SK-N-SH (cell line): ENCODE results near the gene TNFRSF18. TPM values are rescaled to one million over a fixed set of nuclear protein-coding genes. Genes with fewer than 3 reads are reported as not detected.

ENCODE experiments used
- CTCF ChIA-PET: fragments of 300-600, 350-600 bp; formaldehyde crosslinking; extraction: SDS; loops from one replicate; lab custom pipeline; 2021; lab: Yijun Ruan, JAX
- POLR2A ChIA-PET: fragments of 350-600 bp; sonication (Branson Sonifier 250); formaldehyde crosslinking; extraction: SDS; loops from one replicate; lab custom pipeline; 2020; ENCODE audit warnings: antibody characterized with exemption, inconsistent platforms; lab: Yijun Ruan, JAX
- DNase-seq: peaks from one replicate; pipeline ENCODE4 v3.0.0; 2012
- H2AFZ ChIP-seq: fragments of 200-600 bp; sonication (generic); 2 replicates; pipeline ENCODE4 v1.8.1; 2016; ENCODE audit warnings: antibody characterized with exemption, mild to moderate bottlenecking, low read depth
- H3F3A ChIP-seq: fragments of 200-600 bp; sonication (generic); replicated peaks from 2 replicates; pipeline ENCODE3; 2016; ENCODE audit warnings: antibody characterized with exemption, mild to moderate bottlenecking; ENCODE audit not compliant: insufficient read depth
- H3K27ac ChIP-seq, 2 experiments: fragments of 200-500 bp in 1 of 2; fragments of 200-600 bp in 1 of 2; sonication (Bioruptor generic) in 1 of 2; sonication (generic), shearing (Covaris generic) in 1 of 2; 2 replicates each; pipeline versions ENCODE4 v1.5.1 to v1.6.1; 2014 to 2016; ENCODE audit warnings: low read depth in 2 of 2, inconsistent platforms in 1 of 2, low read length in 1 of 2, mild to moderate bottlenecking in 1 of 2, mixed read lengths in 1 of 2
- H3K27me3 ChIP-seq: fragments of 200-600 bp; sonication (generic), shearing (Covaris generic); 2 replicates; pipeline ENCODE4 v1.6.1; 2016; ENCODE audit warnings: mixed run types; ENCODE audit not compliant: insufficient read depth
- H3K36me3 ChIP-seq, 2 experiments: fragments of 200-500 bp in 1 of 2; fragments of 200-600 bp in 1 of 2; sonication (Bioruptor generic) in 1 of 2; sonication (generic) in 1 of 2; replicated peaks in 1 of 2; 2 replicates each; pipeline versions ENCODE3 to v1.5.1; 2014 to 2016; ENCODE audit warnings: low read length in 1 of 2, mild to moderate bottlenecking in 1 of 2; ENCODE audit not compliant: insufficient read depth in 2 of 2, control insufficient read depth in 1 of 2
- H3K4me1 ChIP-seq, 2 experiments: fragments of 200-500 bp in 1 of 2; fragments of 200-600 bp in 1 of 2; sonication (Bioruptor generic) in 1 of 2; sonication (generic), shearing (Covaris generic) in 1 of 2; 2 replicates each; pipeline versions ENCODE4 v1.5.1 to v1.6.1; 2014 to 2016; ENCODE audit warnings: low read depth in 1 of 2, low read length in 1 of 2, mixed run types in 1 of 2; ENCODE audit not compliant: insufficient read depth in 2 of 2, control insufficient read depth in 1 of 2
- H3K4me2 ChIP-seq: fragments of 200-600 bp; sonication (generic), shearing (Covaris generic); 2 replicates; pipeline ENCODE4 v1.6.1; 2017; ENCODE audit warnings: mixed run types
- H3K4me3 ChIP-seq, 2 experiments: fragments of 200-500 bp in 1 of 2; fragments of 200-600 bp in 1 of 2; sonication (Bioruptor generic) in 1 of 2; sonication (generic), shearing (Covaris generic) in 1 of 2; 2 replicates each; pipeline versions ENCODE4 v1.5.1 to v1.8.1; 2014 to 2016; ENCODE audit warnings: low read depth in 2 of 2, inconsistent platforms in 1 of 2, low read length in 1 of 2, mild to moderate bottlenecking in 1 of 2, mixed read lengths in 1 of 2, moderate library complexity in 1 of 2
- H3K79me2 ChIP-seq: fragments of 200-600 bp; sonication (generic); 2 replicates; pipeline ENCODE4 v1.8.1; 2017; ENCODE audit warnings: mild to moderate bottlenecking; ENCODE audit not compliant: insufficient read depth
- H3K9ac ChIP-seq: fragments of 200-600 bp; sonication (generic); 2 replicates; pipeline ENCODE4 v1.6.1; 2017; ENCODE audit warnings: mixed run types
- H3K9me2 ChIP-seq: fragments of 200-600 bp; sonication (generic); 2 replicates; pipeline ENCODE4 v1.6.1; 2017; ENCODE audit warnings: mixed run types
- H3K9me3 ChIP-seq: fragments of 200-600 bp; sonication (generic); 2 replicates; pipeline ENCODE4 v1.6.1; 2017; ENCODE audit warnings: mixed run types, mild to moderate bottlenecking, moderate library complexity
- H4K20me1 ChIP-seq: fragments of 200-600 bp; sonication (generic); 2 replicates; pipeline ENCODE4 v1.6.1; 2017; ENCODE audit warnings: mild to moderate bottlenecking, mixed run types; ENCODE audit not compliant: insufficient read depth
- CTCF ChIP-seq: fragments of 200-600 bp; sonication (generic); IDR thresholded peaks from 2 replicates; pipeline ENCODE4 v1.6.1; 2017; ENCODE audit warnings: antibody characterized with exemption, mild to moderate bottlenecking, moderate library complexity
- EP300 ChIP-seq, 2 experiments: IDR thresholded peaks; 2 replicates each; pipeline versions ENCODE4 v1.4.0 to v1.6.1; 2012; ENCODE audit warnings: borderline replicate concordance in 1 of 2, low read depth in 1 of 2, low read length in 1 of 2
- FOXJ3 ChIP-seq: sonication (generic); formaldehyde crosslinking; IDR thresholded peaks from 2 replicates; pipeline ENCODE4 v1.5.1; 2020; ENCODE audit warnings: mild to moderate bottlenecking, missing genetic modification reagents
- FOXM1 ChIP-seq: IDR thresholded peaks from 2 replicates; pipeline ENCODE4 v1.4.0; 2012; ENCODE audit warnings: low read depth, mild to moderate bottlenecking
- MEF2A ChIP-seq: IDR thresholded peaks from 2 replicates; pipeline ENCODE4 v1.4.0; 2012; ENCODE audit warnings: low read depth, borderline replicate concordance
- MXI1 ChIP-seq: IDR thresholded peaks from 2 replicates; pipeline ENCODE4 v1.6.1; 2012; ENCODE audit warnings: mild to moderate bottlenecking, low read depth, low read length, improper control_type of control experiment
- NFIC ChIP-seq: IDR thresholded peaks from 2 replicates; pipeline ENCODE4 v1.4.0; 2012; ENCODE audit warnings: borderline replicate concordance
- POLR2AphosphoS5 ChIP-seq: IDR thresholded peaks from 2 replicates; pipeline ENCODE4 v1.6.1; 2012; ENCODE audit warnings: low read depth, low read length
- RAD21 ChIP-seq: IDR thresholded peaks from 2 replicates; pipeline ENCODE4 v1.6.1; 2012; ENCODE audit warnings: mild to moderate bottlenecking, low read length
- RCOR1 ChIP-seq: fragments of 150-350 bp; IDR thresholded peaks from 2 replicates; pipeline ENCODE4 v1.6.1; 2017; ENCODE audit warnings: antibody characterized with exemption, low read length
- SIN3A ChIP-seq: IDR thresholded peaks from 2 replicates; pipeline ENCODE4 v1.6.1; 2012; ENCODE audit warnings: low read depth, mild to moderate bottlenecking, low read length, moderate library complexity, borderline replicate concordance
- TAF1 ChIP-seq: IDR thresholded peaks from 2 replicates; pipeline ENCODE4 v1.6.1; 2012; ENCODE audit warnings: low read depth, mild to moderate bottlenecking, low read length, moderate library complexity, borderline replicate concordance
- TEAD4 ChIP-seq: IDR thresholded peaks from 2 replicates; pipeline ENCODE4 v1.4.0; 2012; ENCODE audit warnings: mild to moderate bottlenecking, borderline replicate concordance; ENCODE audit not compliant: insufficient read depth
- WGBS: methylation state at CpG from one replicate; pipeline ENCODE4 v1.1.6; 2017; ENCODE audit warnings: low lambda C conversion rate; 5-methylcytosine and 5-hydroxymethylcytosine counted together
- polyA plus RNA-seq, 3 experiments: library from polyadenylated mRNA; depleted of rRNA; stranded (reverse); fragments of >200 nt; gene quantifications; 2 replicates each; pipeline ENCODE4 v1.2.3, GENCODE V29; 2012
- TF ChIP-seq, protein P1 (sequence below): fragments of 150-350 bp; IDR thresholded peaks from 2 replicates; pipeline ENCODE4 v1.6.1; 2016; ENCODE audit warnings: mild to moderate bottlenecking, low read depth, low read length

The TNFRSF18 gene
- polyA plus RNA-seq, 1 of the 3 experiments (the other 2 are of a cell fraction), result 0.05 TPM

DNA sequence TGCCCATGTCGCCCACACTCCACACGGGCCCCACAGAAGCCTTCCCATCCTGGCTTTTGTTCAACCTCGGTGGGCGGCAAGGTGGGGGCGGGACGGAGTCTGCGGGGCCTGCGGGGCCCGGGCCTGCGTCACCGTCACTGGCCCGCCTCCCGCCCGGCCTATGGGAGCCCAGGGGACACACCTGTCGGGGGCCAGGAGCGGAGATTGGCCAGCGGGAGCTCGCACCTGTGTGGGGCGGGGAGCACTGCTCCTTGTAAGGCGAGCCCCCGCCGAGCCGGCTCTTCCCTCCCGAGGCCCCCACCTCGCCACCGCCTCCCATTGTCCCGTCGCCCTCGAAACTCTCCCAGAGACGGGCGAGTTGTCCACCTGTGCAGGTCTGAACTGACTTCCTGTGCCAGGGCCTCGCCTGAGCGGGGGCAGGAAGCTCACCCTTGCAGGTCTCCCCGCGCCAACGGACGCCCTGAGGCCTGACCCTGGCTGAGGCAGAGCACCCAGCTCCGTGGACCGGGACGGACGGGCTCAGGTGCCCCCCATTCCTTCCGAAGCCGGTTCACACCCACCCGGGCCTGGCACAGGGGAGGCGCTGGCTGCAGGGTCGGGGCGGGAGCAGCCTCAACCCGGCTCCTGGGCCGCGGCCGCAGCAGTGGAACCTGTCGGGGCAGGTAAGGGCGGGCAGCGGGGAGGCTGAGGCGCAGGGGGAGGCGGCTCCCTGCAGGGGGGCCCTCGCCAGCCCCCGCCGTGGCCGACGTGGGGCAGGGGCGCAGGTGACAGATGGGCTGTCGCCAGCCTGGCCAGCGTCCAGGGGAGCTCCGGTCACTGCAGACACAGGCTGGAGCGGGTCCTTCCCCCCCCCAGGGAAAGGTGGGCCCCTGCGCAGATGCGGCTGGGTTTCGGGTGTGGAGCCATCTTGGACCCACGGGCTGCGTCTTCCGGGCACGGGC lies 43.5 kb downstream of the TNFRSF18 start:
- peaks cover 0 to 2% of the 10 kb centered on the region in 2 experiments; a peak in 1 of 4 replicates for H3K4me1 ChIP-seq
- no peaks in the 10 kb centered on the region for H4K20me1 ChIP-seq
- no peaks in the 10 kb centered on the region for H3K36me3 ChIP-seq
- POLR2A ChIA-PET, result no interaction called here
- DNase-seq, result no peak
- TF ChIP-seq FOXM1, result no peak
- TF ChIP-seq, all 33 proteins: peak for 0
- H3K4me2 ChIP-seq, result no peak overlapping the region
- H3K4me3 ChIP-seq, result no peak overlapping the region
- CTCF ChIA-PET, result interaction anchor here (1.0 to 1.1 kb wide), 2 partner anchors 41 kb away, joined by 3 to 4 read pairs; no protein-coding TSS in a partner anchor
- H3K27ac ChIP-seq, result no peak overlapping the region
- no peaks in the 10 kb centered on the region for H3K27me3 ChIP-seq
- no peaks in the 10 kb centered on the region for H3K9me2 ChIP-seq
- 91% methylated on average over 14 of the region's 73 CpGs for WGBS
- H3K79me2 ChIP-seq, result no peaks in the 10 kb centered on the region
- no peak overlapping the region for H3K9ac ChIP-seq
- no peaks in the 10 kb centered on the region for H3K9me3 ChIP-seq
- H3F3A ChIP-seq, result no peaks in the 10 kb centered on the region
- H2AFZ ChIP-seq, result no peak overlapping the region

GRCh38 chr1:1161683-1162079 lies 44.7 kb downstream of the TNFRSF18 start:
- Histone ChIP-seq H3K27ac (no peak overlapping the region), H3K9me2 (no peaks in the 10 kb centered on the region), H3K79me2 (no peaks in the 10 kb centered on the region), H3K4me1 (peaks cover 0 to 9% of the 10 kb centered on the region in 2 experiments; a peak in 1 of 4 replicates), H3K27me3 (no peaks in the 10 kb centered on the region), H3K9ac (no peak overlapping the region), H3K4me3 (no peak overlapping the region), H2AFZ (no peak overlapping the region), H3K9me3 (no peaks in the 10 kb centered on the region), H3K4me2 (no peak overlapping the region), H4K20me1 (no peaks in the 10 kb centered on the region), H3F3A (no peaks in the 10 kb centered on the region), H3K36me3 (no peaks in the 10 kb centered on the region)
- 66% methylated on average over 4 of the region's 17 CpGs for WGBS
- no peak for DNase-seq
- ChIA-PET CTCF (interaction anchor here (1.1 kb wide), 1 partner anchor 39 kb away, joined by 4 read pairs; no protein-coding TSS in a partner anchor), POLR2A (no interaction called here)
- TF ChIP-seq NFIC (no peak), MEF2A (no peak), TEAD4 (no peak), FOXJ3 (no peak), RAD21 (no peak), EP300 (IDR thresholded peaks at IDR 0.05; ENCODE audit: borderline replicate concordance in 1 of 2, low read depth in 1 of 2, low read length in 1 of 2) (no peak), RCOR1 (no peak), POLR2AphosphoS5 (no peak), MXI1 (no peak), TAF1 (no peak), CTCF (no peak), SIN3A (no peak)
- TF ChIP-seq, protein P1, sequence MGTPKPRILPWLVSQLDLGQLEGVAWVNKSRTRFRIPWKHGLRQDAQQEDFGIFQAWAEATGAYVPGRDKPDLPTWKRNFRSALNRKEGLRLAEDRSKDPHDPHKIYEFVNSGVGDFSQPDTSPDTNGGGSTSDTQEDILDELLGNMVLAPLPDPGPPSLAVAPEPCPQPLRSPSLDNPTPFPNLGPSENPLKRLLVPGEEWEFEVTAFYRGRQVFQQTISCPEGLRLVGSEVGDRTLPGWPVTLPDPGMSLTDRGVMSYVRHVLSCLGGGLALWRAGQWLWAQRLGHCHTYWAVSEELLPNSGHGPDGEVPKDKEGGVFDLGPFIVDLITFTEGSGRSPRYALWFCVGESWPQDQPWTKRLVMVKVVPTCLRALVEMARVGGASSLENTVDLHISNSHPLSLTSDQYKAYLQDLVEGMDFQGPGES, result no peak
